GM23248 (cell line): ENCODE results near the gene ARHGEF7. TPM values are rescaled to one million over a fixed set of nuclear protein-coding genes. Genes with fewer than 3 reads are reported as not detected.
"Not testable (repeated sequence)": the region's sequence is repeated elsewhere in the genome, so short reads cannot be mapped to it uniquely, and the experiment has no call there.

Source experiments
- DNase-seq: peaks from one replicate; pipeline ENCODE4 v3.0.0-alpha.2; 2015
- H2AFZ ChIP-seq: fragments of 200-600 bp; sonication (generic); 2 replicates; pipeline ENCODE4 v1.6.1; 2016; ENCODE audit warnings: antibody characterized with exemption
- H3F3A ChIP-seq: fragments of 200-600 bp; sonication (generic); 2 replicates; pipeline ENCODE4 v1.6.1; 2016; ENCODE audit warnings: mild to moderate bottlenecking, antibody characterized with exemption, mixed run types; ENCODE audit not compliant: insufficient read depth
- H3K27ac ChIP-seq: fragments of 200-600 bp; sonication (generic); 2 replicates; pipeline ENCODE4 v1.5.1; 2016; ENCODE audit warnings: mild to moderate bottlenecking
- H3K27me3 ChIP-seq: fragments of 200-600 bp; sonication (generic); replicated peaks from 2 replicates; pipeline ENCODE4 v1.6.1; 2016; ENCODE audit warnings: mild to moderate bottlenecking; ENCODE audit not compliant: insufficient read depth
- H3K36me3 ChIP-seq: fragments of 200-600 bp; sonication (generic); 2 replicates; pipeline ENCODE4 v1.6.1; 2016; ENCODE audit warnings: low read depth, mild to moderate bottlenecking
- H3K4me1 ChIP-seq: fragments of 200-600 bp; sonication (generic); 2 replicates; pipeline ENCODE4 v1.6.1; 2016; ENCODE audit warnings: mild to moderate bottlenecking; ENCODE audit not compliant: insufficient read depth
- H3K4me2 ChIP-seq: fragments of 200-600 bp; sonication (generic); one replicate; pipeline ENCODE4 v1.6.1; 2016; ENCODE audit warnings: mild to moderate bottlenecking; ENCODE audit not compliant: unreplicated experiment
- H3K4me3 ChIP-seq: fragments of 200-600 bp; sonication (generic); 2 replicates; pipeline ENCODE4 v1.5.1; 2016; ENCODE audit warnings: mild to moderate bottlenecking
- H3K79me2 ChIP-seq: fragments of 200-600 bp; sonication (generic); 2 replicates; pipeline ENCODE4 v1.6.1; 2016; ENCODE audit warnings: mild to moderate bottlenecking; ENCODE audit not compliant: insufficient read depth
- H3K9ac ChIP-seq: fragments of 200-600 bp; sonication (generic); 2 replicates; pipeline ENCODE4 v1.6.1; 2016; ENCODE audit warnings: mild to moderate bottlenecking
- H3K9me2 ChIP-seq: fragments of 200-600 bp; sonication (generic); 2 replicates; pipeline ENCODE4 v1.6.1; 2016; ENCODE audit warnings: mixed run types, mild to moderate bottlenecking, moderate library complexity; ENCODE audit not compliant: insufficient read depth
- H3K9me3 ChIP-seq: fragments of 200-600 bp; sonication (generic); one replicate; pipeline ENCODE4 v1.6.1; 2017; ENCODE audit warnings: low read depth
- H4K20me1 ChIP-seq: fragments of 200-600 bp; sonication (generic); 2 replicates; pipeline ENCODE4 v1.6.0; 2016; ENCODE audit not compliant: insufficient read depth
- EZH2 ChIP-seq: fragments of 200-600 bp; sonication (generic); IDR thresholded peaks from 2 replicates; pipeline ENCODE4 v1.6.1; 2018; ENCODE audit warnings: antibody characterized with exemption, mild to moderate bottlenecking; ENCODE audit not compliant: insufficient read depth, poor library complexity, severe bottlenecking
- EZH2phosphoT487 ChIP-seq: fragments of 200-600 bp; sonication (generic); IDR thresholded peaks from 2 replicates; pipeline ENCODE4 v1.6.1; 2018; ENCODE audit warnings: antibody characterized with exemption, moderate library complexity, mild to moderate bottlenecking, low read depth; ENCODE audit not compliant: insufficient read depth
- WGBS, 2 experiments: methylation state at CpG; one replicate each; pipeline ENCODE4 v1.1.6; 2015 to 2017; ENCODE audit warnings: low lambda C conversion rate in 2 of 2, low coverage in 1 of 2; ENCODE audit errors: missing lambda C conversion rate in 2 of 2; 5-methylcytosine and 5-hydroxymethylcytosine counted together
- in situ Hi-C: fragments of 300-500 bp; cut with MboI; formaldehyde crosslinking; loops from 2 replicates; pipeline ENCODE4 v1.15.0; 2020
- polyA plus RNA-seq: library from polyadenylated mRNA; unstranded; fragments of >200 nt; fragmentation: Nextera tagmentation; extraction: Ambion mirVana; gene quantifications from 2 replicates; pipeline ENCODE4 v1.2.1, GENCODE V29; 2016
- total RNA-seq: library from RNA; depleted of rRNA; stranded (reverse); fragments of >200 nt; shearing (Covaris generic); gene quantifications from 2 replicates; pipeline ENCODE4 v1.2.3, GENCODE V29; 2014

The ARHGEF7 gene
- total and polyA plus RNA-seq, 2 experiments from 2014 or later: 19.0 to 23.0 TPM

GRCh38 chr13:111256946-111257345 is 141.8 kb downstream of the ARHGEF7 start:
- Histone ChIP-seq H3K79me2 (peaks cover 20% of the 10 kb centered on the region), H3K27me3 (no peaks in the 10 kb centered on the region), H3K36me3 (0 out of 2 replicates have a peak, but pooled peaks cover 10% of the 10 kb centered on the region), H3K9me3 (no peaks in the 10 kb centered on the region), H3K4me3 (no peak overlapping the region), H3K9me2 (no peaks in the 10 kb centered on the region), H3K9ac (no peak overlapping the region), H4K20me1 (no peaks in the 10 kb centered on the region), H3K4me2 (no peak overlapping the region), H3F3A (peaks cover 17% of the 10 kb centered on the region), H3K4me1 (peaks cover 19% of the 10 kb centered on the region), H3K27ac (no peak overlapping the region), H2AFZ (no peak overlapping the region)
- WGBS, 2 experiments: 13 to 19% methylated on average over 1 of the region's 1 CpG
- in situ Hi-C loops: no loop called here
- DNase-seq: no peak
- TF ChIP-seq EZH2phosphoT487 (no peak), EZH2 (no peak)

GRCh38 chr13:111257899-111258298 is 142.8 kb downstream of the ARHGEF7 start:
- H3F3A ChIP-seq, H3K27me3 ChIP-seq, H3K9me3 ChIP-seq, H3K27ac ChIP-seq, H3K9ac ChIP-seq, H2AFZ ChIP-seq, in situ Hi-C loops, DNase-seq, H3K4me2 ChIP-seq, H4K20me1 ChIP-seq, H3K4me1 ChIP-seq, H3K4me3 ChIP-seq, H3K9me2 ChIP-seq: not testable (repeated sequence)
- WGBS, 2 experiments: 100% methylated on average over 2 of the region's 2 CpGs
- peaks cover 20% of the 10 kb centered on the region for H3K79me2 ChIP-seq
- 0 out of 2 replicates have a peak, but pooled peaks cover 10% of the 10 kb centered on the region for H3K36me3 ChIP-seq

- in situ Hi-C loops: no loop called here
- H4K20me1 ChIP-seq: no peaks in the 10 kb centered on the region
- H3F3A ChIP-seq: peaks cover 3% of the 10 kb centered on the region; the same call in 1 of the 2 replicates
- no peak overlapping the region for H3K27ac ChIP-seq
- peaks cover 3% of the 10 kb centered on the region; the same call in 1 of the 2 replicates for H3K4me1 ChIP-seq
- TF ChIP-seq EZH2: no peak
- no peak for TF ChIP-seq EZH2phosphoT487
- WGBS, 2 experiments: 100% methylated on average over 3 of the region's 3 CpGs
- no peak overlapping the region for H3K9ac ChIP-seq
- no peaks in the 10 kb centered on the region for H3K27me3 ChIP-seq
- 0 out of 2 replicates have a peak, but pooled peaks cover 10% of the 10 kb centered on the region for H3K36me3 ChIP-seq
- H3K9me3 ChIP-seq: no peaks in the 10 kb centered on the region
- no peaks in the 10 kb centered on the region for H3K9me2 ChIP-seq
- H3K4me2 ChIP-seq: no peak overlapping the region
- no peak overlapping the region for H2AFZ ChIP-seq
- peaks cover 24% of the 10 kb centered on the region for H3K79me2 ChIP-seq
- no peak for DNase-seq
- H3K4me3 ChIP-seq: no peak overlapping the region
Measured at GRCh38 chr13:111258637-111259036, 143.5 kb downstream of the ARHGEF7 start.

GRCh38 chr13:111259058-111259457 is 143.9 kb downstream of the ARHGEF7 start:
- DNase-seq: no peak
- H3K9me2 ChIP-seq: no peaks in the 10 kb centered on the region
- in situ Hi-C loops: no loop called here
- H3K9ac ChIP-seq: no peak overlapping the region
- 0 out of 2 replicates have a peak, but pooled peaks cover 10% of the 10 kb centered on the region for H3K36me3 ChIP-seq
- peaks cover 27% of the 10 kb centered on the region for H3K79me2 ChIP-seq
- no peak overlapping the region for H3K27ac ChIP-seq
- H2AFZ ChIP-seq: no peak overlapping the region
- no peaks in the 10 kb centered on the region for H3K4me1 ChIP-seq
- 99 to 100% methylated on average over 6 of the region's 6 CpGs for WGBS, 2 experiments
- no peaks in the 10 kb centered on the region for H4K20me1 ChIP-seq
- no peaks in the 10 kb centered on the region for H3K27me3 ChIP-seq
- no peaks in the 10 kb centered on the region for H3F3A ChIP-seq
- no peak overlapping the region for H3K4me2 ChIP-seq
- no peak overlapping the region for H3K4me3 ChIP-seq
- no peaks in the 10 kb centered on the region for H3K9me3 ChIP-seq
- no peak for TF ChIP-seq EZH2phosphoT487
- TF ChIP-seq EZH2: no peak

GRCh38 chr13:111261326-111261725 is 146.2 kb downstream of the ARHGEF7 start:
- no peaks in the 10 kb centered on the region for H3K27me3 ChIP-seq
- H3K36me3 ChIP-seq: 0 out of 2 replicates have a peak, but pooled peaks cover 6% of the 10 kb centered on the region
- H3K4me2 ChIP-seq: no peak overlapping the region
- H3K9me2 ChIP-seq: no peaks in the 10 kb centered on the region
- in situ Hi-C loops: no loop called here
- no peak for DNase-seq
- no peaks in the 10 kb centered on the region for H4K20me1 ChIP-seq
- no peak overlapping the region for H2AFZ ChIP-seq
- H3K4me1 ChIP-seq: no peaks in the 10 kb centered on the region
- TF ChIP-seq EZH2: no peak
- H3K27ac ChIP-seq: no peak overlapping the region
- H3K4me3 ChIP-seq: no peak overlapping the region
- no peak overlapping the region for H3K9ac ChIP-seq
- peaks cover 33% of the 10 kb centered on the region for H3K79me2 ChIP-seq
- H3K9me3 ChIP-seq: no peaks in the 10 kb centered on the region
- H3F3A ChIP-seq: no peaks in the 10 kb centered on the region
